Measurements from ENCODE around the gene TCHHL1.

Gene TCHHL1

DNA sequence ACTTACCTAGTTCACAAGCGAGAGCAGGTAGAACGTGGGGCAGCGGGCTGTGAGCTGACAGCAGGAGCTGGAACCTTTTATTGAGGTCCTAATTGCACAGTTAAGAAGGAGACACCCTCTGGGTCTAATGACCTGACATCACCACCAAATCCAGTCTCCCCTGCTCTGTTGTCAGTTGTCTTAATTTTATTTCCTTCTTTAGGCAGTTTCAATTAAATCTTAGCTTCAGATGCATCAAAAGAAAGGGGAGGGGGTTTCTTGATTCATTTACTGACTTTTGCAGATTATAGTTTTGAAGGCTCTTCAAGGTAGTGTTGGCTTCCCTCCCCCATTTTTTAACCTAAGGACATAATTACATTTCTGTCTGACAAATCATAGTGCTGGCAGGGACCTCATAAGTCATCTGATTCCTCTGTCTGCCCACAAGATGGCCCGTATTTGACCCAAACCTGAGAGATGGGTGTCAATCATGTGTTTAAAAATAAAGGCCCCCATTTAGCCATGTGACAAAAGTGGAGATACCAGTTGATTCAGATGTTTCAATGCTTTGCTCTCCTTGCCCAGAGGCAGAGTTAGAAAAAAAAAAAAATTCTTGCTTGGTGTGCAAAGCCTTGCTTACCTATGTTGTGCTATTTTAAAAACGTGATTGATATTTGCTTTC lies at the start of gene TCHHL1:
TSS of gene TCHHL1 (minus strand) at position 51 of the 661 bp plus-strand sequence. CDS start 921 bp downstream, outside the sequence.
- DNase-seq: no peak

DNA sequence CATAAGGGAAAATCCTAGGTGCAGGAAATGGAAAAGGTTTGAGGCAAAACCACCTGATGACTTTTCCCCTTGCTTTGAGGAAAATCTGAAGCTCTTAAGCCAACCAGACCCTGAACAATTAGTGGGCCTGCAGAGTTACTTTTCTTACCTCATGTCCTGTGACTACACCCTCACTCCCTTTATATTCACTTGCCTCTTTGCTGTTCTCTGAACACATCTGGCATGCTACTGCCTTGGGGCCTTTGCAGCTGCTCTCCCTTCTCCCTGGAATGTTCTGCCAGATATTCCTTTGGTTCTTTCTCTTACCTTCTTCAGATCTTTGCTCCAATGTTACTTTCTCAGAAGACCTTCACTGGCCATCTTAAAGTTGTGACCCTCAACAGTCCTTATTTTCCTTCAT lies 48.4 kb upstream of the TCHHL1 start:
- DNase-seq: no peak

DNA sequence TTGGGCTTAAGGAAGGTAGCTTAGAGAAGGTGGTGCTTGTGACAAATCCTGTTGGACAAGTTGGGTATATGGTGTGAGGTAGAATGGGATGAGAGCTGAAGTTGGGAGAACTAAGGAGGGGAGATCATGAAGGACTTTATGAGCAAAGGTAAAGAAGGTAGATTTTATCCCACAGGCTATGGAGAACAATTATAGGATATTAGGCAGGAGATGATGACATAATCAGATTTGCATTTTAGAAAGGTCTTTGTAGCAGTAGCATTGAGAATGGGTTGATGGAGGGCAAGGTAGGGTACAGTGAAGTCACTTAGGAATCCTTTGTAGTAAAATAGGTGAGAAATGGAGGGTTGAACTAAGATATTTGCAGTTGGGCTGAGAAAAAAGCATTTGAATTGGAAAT lies 41.3 kb upstream of the TCHHL1 start:
- no peak for DNase-seq

DNA sequence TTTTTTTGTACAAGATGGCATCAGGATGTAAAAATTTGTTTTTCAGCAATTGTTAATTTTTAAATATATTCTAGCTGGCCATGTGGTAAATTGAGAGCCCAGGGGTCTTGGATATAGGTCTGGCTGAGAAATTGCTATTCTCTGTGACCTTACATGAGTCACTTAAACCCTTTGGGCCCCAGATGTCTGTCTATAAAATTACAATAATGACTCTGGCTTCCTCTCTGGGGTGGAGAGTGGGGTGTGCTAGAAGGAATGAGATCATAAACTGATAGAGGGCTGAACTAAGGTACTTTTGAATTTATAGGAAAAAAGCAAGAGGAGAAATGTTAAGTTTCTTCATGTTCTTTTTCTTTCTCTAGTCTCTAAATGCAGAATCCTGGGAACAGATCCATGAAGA lies 38.8 kb upstream of the TCHHL1 start:
- DNase-seq: no peak

DNA sequence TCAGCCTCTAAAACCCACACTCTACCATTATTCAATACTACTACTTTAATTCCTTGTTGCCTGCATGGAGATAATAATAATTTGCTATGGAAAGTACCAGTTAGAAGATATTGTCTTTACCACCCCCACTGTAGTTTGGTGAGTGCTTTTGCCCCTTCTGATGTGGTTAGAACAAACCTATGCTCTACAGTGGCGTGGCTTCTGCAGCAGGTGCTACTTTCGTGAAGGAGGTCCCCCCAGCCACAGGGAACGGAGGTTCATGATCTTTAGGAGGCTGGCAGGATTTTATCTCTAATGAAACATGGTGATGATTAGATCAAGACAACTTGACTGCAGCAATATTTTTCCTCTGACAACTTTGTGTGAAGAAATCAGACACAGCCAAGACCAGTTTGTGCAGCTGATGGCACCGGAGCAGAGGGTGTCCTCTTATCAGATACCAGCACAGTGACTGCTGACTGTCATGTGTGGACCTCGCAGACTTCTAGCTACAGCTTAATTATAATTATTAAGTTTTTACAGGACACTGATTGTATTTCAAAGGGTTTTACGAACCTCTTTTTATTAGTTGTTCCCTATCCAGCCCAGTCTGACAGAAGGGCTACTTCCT lies 37.1 kb upstream of the TCHHL1 start:
- DNase-seq: no peak

DNA sequence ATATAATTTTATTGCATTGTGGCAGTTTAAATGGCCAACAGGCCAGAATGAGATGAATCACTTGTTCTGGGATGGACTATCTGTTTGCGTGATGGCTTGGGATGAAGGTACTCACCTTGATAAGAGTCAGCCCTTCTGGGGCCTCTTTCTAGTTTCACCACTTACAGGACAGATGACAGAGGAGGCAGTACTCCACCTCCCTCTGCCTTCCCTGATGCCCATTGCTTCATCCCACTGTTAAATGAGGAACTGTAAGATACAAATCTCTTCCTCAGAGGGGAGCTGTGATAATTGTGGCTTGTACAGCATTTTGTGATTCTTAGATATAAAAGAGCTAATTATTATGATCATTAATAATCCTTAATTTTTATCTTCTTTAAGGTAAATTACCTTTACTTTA lies 30.1 kb upstream of the TCHHL1 start:
- no peak for DNase-seq

DNA sequence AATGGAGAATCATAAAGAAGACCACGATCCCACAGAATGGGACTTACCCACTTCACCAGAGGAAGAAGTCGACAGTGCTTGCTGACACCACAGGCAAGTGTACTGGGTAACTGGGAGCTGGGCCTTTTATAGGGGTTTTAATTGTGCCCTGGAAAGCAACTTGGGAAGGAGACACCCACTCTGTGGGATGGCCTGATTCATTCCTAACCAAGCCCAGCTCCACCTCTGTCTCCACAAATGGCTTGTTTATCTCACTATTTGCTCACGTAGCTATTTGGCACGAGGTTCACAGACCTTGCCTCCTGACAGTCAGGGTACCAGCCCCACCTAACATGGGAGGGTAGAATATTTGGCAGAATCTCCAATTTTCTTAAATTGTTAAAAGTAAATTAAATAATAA lies 26.5 kb upstream of the TCHHL1 start, which contains the start of gene TCHH:
TSS of gene TCHH (minus strand) at position 101 of the 400 bp plus-strand sequence. CDS start 1,364 bp downstream, outside the sequence.
- no peak for DNase-seq

DNA sequence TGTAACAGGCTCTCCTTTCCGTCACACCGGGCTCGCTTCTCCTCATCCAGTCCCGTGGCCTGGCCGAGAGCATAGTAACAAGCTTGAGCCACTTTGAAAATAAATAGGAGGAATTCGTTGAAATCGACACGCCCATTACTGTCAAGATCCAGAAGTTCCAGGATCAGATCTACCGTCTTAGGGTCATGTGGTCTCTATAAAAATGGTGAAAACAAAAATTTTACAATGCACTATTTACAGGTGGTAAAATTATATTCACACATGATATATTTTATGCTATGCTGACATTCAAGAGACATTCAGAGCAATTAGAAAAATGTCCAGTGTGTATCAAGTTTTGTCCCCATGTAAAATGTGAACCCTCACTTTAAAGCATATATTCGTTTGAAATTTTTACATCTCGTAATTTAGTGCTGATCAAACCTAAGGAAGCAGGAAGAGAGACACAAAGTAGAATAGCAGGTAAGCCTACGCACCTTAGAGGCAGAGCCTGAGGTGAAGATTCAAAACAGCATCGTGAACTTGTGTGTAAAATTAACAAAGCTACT lies 24.1 kb upstream of the TCHHL1 start:
- DNase-seq: no peak

DNA sequence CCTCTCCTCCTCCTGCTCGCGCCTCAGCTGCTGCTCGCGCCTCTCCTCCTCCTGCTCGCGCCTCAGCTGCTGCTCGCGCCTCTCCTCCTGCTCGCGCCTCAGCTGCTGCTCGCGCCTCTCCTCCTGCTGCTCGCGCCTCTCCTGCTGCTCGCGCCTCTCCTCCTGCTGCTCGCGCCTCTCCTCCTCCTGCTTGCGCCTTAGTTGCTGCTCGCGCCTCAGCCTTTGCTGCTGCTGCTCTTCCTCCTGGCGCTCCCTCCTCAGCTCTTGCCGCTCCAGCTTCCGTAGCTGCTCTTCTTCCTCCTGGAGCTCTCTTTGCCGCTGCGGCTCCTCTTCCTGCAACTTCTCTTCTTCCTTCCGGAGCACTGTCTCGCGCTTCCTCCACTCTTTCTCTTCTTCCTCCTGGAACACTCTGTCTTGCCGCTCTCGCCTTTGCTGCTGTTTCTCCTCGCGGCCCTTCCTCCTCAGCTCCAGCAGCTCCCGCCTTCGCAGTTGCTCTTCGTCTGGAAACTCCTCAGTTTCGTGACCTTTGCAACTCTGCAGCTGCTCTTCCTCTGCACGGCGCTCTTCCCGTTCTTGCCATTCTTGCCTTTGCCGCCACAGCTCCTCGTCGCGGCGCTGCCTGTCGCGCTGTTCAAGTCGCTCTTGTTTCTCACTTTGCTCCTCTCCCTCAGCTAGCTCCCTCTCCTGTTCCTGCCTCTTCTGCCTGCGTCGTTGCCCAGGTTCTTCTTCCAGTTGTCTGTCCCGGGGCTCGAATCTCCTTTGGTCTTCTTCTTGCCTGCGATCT lies 23.4 kb upstream of the TCHHL1 start:
- no peak for DNase-seq

DNA sequence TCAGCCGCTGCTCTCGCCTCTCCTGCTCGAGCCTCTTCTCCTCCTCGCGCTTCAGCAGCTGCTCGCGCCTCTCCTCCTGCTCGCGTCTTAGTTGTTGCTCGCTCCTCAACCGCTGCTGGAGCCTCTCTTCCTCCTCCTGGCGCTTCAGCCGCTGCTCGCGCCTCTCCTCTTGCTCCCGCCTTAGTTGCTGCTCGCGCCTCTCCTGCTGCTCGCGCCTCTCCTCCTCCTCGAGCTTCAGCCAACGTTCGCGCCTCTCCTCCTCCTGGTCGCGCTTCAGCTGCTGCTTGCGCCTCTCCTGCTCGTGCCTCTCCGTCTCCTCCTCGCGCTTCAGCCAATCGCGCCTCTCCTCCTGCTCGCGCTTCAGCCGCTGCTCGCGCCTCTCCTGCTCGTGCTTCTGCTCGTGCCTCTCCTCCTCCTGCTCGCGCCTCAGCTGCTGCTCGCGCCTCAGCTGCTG lies 22.7 kb upstream of the TCHHL1 start:
- DNase-seq: no peak

DNA sequence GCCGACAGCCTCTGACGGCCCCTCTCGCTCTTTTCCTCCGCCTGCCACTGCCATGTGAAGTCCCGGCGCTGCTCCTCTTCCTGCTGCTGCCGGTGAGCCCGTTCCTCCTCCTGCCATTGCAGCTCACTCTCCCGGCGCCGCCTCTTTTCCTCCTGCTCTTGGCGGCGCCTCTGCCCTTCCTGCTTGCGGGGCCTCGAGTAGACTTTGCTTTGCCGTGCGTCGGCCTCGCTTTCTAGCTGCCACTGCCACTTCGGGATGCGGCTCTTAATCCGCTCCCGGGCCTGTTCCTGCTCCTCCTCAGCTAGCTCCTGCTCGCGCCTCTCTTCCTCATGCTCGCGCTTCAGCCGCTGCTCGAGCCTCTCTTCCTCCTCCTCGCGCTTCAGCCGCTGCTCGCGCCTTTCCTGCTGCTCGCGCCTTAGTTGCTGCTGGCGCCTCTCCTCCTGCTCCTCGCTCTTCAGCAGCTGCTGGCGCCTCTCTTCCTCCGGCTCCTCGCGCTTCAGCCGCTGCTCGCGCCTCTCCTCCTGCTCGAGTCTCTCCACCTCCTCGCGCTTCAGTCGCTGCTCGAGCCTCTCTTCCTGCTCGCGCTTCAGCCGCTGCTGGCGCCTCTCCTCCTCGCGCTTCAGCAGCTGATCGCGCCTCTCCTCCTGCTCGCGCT lies 22.1 kb upstream of the TCHHL1 start:
- DNase-seq: no peak

DNA sequence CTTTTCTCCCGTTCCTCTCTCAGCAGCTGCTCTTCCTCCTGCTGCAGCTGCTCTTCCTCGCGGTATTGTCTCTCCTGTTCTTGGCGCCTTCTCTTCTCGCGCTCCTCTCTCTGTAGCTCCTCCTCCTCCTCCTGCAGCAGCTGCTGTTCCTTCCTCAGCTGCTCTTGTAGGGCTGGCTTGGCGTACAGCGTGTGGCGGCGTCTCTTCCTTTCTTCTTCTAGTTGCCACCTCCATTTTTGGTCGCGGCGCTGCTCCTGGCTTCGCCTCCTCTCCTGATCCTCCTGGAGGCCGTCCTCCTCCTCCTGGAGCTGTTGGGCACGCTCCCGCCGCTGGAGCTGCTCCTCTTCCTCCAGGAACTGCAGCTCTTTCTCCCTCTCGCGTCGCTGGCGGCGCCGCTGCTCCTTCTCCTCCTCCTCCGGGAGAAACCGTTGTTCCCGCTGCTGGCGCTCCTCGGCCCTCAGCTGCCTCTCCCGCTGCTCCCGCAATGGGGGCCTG lies 21.5 kb upstream of the TCHHL1 start:
- no peak for DNase-seq

DNA sequence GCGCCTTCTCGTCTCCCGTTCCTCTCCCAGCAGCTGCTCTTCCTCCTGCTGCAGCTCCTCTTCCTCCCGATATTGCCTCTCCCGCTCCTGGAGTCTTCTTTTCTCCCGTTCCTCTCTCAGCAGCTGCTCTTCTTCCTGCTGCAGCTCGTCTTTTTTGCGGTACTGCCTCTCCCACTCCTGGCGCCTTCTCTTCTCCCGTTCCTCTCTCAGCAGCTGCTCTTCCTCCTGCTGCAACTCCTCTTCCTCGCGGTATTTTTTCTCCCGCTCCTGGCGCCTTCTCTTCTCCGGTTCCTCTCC lies 21.1 kb upstream of the TCHHL1 start:
- no peak for DNase-seq

DNA sequence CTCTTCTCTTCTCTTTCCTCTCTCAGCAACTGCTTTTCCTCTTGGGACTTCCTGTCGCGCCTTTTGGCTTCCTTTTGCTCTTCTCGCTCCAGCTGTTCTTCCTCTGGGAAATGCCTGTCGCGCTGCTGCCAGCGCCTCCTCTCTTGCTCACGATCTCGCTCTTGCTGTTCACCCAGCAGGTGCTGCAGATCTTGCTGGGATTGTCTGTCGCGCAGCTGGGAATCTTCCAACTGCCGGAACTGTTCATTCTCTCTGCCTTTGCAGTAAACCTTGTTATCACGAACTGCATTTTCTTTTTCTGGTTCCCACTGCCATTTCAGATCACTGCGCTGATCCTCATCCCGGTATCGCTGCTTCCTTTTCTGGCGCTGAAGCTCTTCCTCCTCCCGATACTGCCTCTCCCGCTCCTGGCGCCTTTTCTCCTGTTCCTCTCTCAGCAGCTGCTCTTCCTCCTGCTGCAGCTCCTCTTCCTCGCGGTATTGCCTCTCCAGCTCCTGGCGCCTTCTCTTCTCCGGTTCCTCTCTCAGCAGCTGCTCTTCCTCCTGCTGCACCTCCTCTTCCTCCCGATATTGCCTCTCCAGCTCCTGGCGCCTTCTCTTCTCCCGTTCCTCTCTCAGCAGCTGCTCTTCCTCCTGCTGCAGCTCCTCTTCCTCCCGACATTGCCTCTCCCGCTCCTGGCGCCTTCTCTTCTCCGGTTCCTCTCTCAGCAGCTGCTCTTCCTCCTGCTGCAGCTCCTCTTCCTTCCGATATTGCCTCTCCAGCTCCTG lies 20.6 kb upstream of the TCHHL1 start:
- no peak for DNase-seq

DNA sequence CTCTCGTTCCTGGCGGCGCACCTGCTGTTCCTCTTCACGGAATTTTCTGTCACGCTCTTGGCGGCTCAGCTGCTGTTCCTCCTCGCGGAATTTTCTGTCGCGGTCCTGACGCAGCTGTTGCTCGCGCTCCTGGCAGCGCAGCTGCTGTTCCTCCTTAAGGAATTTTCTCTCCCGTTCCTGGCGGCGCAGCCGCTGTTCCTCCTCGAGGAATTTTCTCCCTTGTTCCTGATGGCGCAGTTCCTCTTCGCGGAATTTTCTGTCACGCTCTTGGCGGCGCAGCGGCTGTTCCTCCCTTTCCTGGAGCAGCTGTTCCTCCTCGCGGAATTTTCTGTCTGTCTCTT lies 20.0 kb upstream of the TCHHL1 start:
- DNase-seq: no peak

DNA sequence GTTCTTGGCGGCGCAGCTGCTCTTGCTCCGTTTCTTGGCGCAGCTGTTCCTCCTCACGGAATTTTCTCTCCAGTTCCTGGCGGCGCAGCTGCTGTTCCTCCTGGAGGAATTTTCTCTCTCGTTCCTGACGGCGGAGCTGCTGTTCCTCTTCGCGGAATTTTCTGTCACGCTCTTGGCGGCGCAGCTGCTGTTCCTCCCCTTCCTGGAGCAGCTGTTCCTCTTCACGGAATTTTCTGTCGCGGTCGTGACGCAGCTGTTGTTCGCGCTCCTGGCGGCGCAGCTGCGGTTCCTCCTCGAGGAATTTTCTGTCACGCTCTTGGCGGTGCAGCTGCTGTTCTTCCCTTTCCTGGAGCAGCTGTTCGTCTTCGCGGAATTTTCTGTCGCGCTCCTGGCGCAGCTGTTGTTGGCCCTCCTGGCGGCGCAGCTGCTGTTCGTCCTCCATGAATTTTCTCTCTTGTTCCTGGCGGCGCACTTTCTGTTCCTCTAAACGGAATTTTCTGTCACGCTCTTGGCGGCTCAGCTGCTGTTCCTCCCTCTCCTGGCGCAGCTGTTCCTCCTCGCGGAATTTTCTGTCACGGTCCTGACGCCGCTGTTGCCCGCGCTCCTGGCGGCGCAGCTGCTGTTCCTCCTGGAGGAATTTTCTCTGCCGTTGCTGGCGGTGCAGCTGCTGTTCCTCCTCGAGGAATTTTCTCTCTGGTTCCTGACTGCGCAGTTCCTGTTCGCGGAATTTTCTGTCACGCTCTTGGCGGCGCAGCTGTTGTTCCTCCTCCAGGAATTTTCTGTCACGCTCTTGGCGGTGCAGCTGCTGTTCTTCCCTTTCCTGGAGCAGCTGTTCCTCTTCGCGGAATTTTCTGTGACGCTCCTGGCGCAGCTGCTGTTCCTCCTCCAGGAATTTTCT lies 19.4 kb upstream of the TCHHL1 start:
- no peak for DNase-seq

DNA sequence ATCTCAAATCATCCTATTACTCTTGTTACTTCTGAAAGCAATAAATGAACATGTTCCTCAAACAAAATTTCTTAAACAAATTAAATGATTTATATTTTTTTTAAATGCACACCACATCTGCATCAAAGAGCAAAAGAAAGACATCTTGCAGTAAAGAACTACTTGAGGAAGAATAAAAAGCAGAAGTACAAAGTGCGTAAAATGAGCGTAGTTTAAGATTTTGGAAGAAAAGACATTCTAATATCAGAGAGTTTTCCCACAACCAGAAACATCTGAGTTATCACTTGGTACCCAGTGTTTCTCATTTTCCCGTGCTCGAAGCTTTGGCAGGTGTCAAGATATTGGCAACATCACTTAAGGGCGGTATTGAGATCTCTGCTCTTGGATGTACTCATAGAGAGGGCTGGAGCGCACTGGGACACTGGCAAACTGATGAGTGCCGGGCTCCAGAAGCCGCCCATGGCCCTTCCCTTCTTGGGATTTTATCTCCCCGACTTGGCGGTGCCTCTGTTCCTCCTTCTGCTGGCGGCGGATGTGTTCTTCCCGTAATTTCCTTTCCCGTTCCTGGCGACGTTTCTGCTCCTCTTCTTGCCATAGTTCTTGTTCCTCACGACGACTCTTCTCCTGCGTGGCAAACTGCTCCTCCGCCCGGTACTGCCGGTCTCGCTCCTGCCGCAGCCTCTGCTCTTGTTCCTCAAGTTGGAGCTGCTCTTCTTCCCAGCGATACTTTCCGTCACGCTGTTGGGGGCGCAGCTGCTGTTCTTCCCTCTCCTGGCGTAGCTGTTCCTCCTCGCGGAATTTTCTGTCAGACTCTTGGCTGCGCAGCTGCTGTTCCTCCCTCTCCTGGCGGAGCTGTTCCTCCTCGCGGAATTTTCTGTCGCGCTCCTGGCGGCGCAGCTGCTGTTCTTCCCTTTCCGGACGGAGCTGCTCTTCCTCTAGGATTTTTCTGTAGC lies 18.4 kb upstream of the TCHHL1 start:
- no peak for DNase-seq

DNA sequence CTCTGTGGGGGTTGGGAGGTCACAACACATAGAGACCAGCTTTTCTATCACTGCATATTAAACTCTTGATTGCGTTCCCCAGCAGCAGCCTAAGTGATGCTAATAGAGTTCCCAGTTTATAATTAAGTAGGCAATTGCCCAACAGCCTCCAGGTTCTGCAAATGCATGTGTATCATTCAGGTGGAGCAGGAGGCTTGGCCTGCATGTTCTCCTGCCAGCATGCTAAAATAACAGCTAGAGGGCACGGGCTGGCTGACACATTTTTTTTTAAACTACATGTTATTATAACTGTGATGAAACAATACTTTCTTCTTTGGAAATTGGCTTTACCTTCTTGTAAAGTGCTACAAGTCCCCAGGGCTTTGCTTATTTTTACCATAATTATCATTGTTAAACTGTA lies 16.0 kb upstream of the TCHHL1 start:
- DNase-seq: no peak

DNA sequence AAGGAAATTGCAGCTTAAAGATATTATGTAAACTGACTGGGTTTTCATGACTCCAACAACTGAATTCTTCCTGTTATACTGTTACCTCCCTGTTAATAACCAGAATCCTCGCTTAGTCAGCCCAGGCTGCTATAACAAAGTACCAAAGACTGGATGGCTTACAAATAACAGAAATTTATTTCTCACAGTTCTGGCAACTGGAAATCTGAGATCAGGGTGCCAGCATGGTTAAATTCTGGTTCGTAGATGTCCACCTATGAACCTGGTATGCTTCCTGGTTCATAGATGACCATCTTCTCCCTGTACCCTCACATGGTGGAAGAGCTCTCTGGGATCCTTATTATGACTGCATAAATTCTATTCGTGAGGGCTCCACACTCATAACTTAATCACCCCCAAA lies 8.1 kb upstream of the TCHHL1 start:
- DNase-seq: no peak

DNA sequence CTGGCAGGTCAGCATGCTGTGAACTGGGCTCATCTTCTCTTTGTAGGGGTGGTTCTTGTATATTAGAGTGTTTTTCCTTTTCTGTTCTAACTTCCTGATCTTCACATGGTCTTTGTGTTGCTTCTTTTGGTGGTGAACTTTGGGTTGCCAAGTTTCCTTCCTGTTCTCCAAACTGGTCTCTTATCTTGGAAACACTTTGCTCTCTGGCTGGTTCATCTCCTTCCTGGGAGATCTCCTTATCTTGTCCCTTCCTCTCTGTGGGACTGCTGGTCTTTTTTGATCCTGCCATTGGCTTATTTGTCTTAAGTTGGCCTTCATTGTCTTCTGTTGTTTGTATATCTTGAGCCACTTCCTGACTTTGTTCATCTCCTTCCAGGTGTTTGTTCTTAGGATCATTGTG lies 2.1 kb downstream of the TCHHL1 start:
- no peak for DNase-seq
